Ishikawa (cell line): ENCODE data around the gene FGGY.

Experiments used
- CEBPB ChIP-seq: IDR thresholded peaks from 2 replicates; pipeline ENCODE4 v1.6.1; 2012
- CREB1 ChIP-seq: IDR thresholded peaks from 2 replicates; pipeline ENCODE4 v1.6.1; 2012; ENCODE audit warnings: low read depth
- EGR1 ChIP-seq: IDR thresholded peaks from 2 replicates; pipeline ENCODE4 v1.6.1; 2012
- EP300 ChIP-seq: IDR thresholded peaks from 2 replicates; pipeline ENCODE4 v1.6.1; 2012; ENCODE audit warnings: borderline replicate concordance
- FOXM1 ChIP-seq: IDR thresholded peaks from 2 replicates; pipeline ENCODE4 v1.6.1; 2012; ENCODE audit warnings: low read depth, borderline replicate concordance
- NFIC ChIP-seq: IDR thresholded peaks from 2 replicates; pipeline ENCODE4 v1.6.1; 2012
- RAD21 ChIP-seq: IDR thresholded peaks from 2 replicates; pipeline ENCODE4 v1.6.1; 2012; ENCODE audit warnings: low read depth
- REST ChIP-seq: IDR thresholded peaks from 2 replicates; pipeline ENCODE4 v1.6.1; 2012; ENCODE audit warnings: low read depth, mild to moderate bottlenecking
- TAF1 ChIP-seq: IDR thresholded peaks from 2 replicates; pipeline ENCODE4 v1.6.1; 2012; ENCODE audit warnings: low read depth, mild to moderate bottlenecking
- TCF12 ChIP-seq: IDR thresholded peaks from 2 replicates; pipeline ENCODE4 v1.6.1; 2012; ENCODE audit warnings: low read depth
- TEAD4 ChIP-seq: IDR thresholded peaks from 2 replicates; pipeline ENCODE4 v1.6.1; 2012
- YY1 ChIP-seq: IDR thresholded peaks from 2 replicates; pipeline ENCODE4 v1.6.1; 2012; ENCODE audit warnings: low read depth
- ZBTB7A ChIP-seq: IDR thresholded peaks from 2 replicates; pipeline ENCODE4 v1.6.1; 2012; ENCODE audit warnings: low read depth
- TF ChIP-seq, protein P1 (sequence below): IDR thresholded peaks from 2 replicates; pipeline ENCODE4 v1.6.1; 2012
- TF ChIP-seq, protein P2 (sequence below): IDR thresholded peaks from 2 replicates; pipeline ENCODE4 v1.6.1; 2012

FGGY gene

GRCh38 chr1:59302871-59303270 lies 6.0 kb downstream of the FGGY start:
- TF ChIP-seq RAD21 = no peak
- no peak for TF ChIP-seq ZBTB7A
- TF ChIP-seq CEBPB = no peak
- TF ChIP-seq CREB1 = no peak
- TF ChIP-seq EP300 = no peak
- TF ChIP-seq TAF1 = no peak
- TF ChIP-seq REST = no peak
- TF ChIP-seq, protein P1, sequence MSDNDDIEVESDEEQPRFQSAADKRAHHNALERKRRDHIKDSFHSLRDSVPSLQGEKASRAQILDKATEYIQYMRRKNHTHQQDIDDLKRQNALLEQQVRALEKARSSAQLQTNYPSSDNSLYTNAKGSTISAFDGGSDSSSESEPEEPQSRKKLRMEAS = no peak
- no peak for TF ChIP-seq NFIC
- TF ChIP-seq TCF12 = no peak
- TF ChIP-seq TEAD4 = no peak
- TF ChIP-seq FOXM1 = no peak
- no peak for TF ChIP-seq YY1
- TF ChIP-seq, protein P2, sequence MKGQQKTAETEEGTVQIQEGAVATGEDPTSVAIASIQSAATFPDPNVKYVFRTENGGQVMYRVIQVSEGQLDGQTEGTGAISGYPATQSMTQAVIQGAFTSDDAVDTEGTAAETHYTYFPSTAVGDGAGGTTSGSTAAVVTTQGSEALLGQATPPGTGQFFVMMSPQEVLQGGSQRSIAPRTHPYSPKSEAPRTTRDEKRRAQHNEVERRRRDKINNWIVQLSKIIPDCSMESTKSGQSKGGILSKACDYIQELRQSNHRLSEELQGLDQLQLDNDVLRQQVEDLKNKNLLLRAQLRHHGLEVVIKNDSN = no peak
- no peak for TF ChIP-seq EGR1

- TF ChIP-seq EGR1 (no peak), TAF1 (no peak), YY1 (no peak), CEBPB (no peak), REST (no peak), RAD21 (no peak), EP300 (no peak), FOXM1 (no peak), CREB1 (no peak), TCF12 (no peak), NFIC (no peak), ZBTB7A (no peak), TEAD4 (no peak)
- TF ChIP-seq, protein P2 = no peak
- TF ChIP-seq, protein P1 = no peak
Observed at GRCh38 chr1:59305188-59305587, 8.3 kb downstream of the FGGY start.

DNA sequence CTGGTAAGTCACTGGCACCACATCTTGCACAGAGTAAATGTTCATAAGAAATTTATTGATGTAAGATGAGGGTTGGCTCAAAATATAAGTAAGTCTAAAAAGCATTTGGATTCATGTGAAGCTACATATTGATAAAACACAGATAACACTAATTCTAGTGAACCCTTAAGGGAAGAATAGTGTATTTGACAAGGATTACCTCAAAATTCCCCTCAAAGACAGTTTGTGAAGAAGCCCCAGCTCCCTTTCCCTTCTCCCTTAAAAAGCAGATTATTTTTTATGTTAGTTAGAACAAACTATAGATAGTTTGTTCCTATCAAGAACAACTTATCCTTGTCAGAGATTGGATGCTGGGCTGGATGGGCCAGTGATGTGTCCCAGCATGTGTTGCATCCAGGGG lies 10.7 kb downstream of the FGGY start:
- TF ChIP-seq TAF1 (no peak), EGR1 (no peak), RAD21 (no peak), CREB1 (no peak), ZBTB7A (no peak), NFIC (no peak), FOXM1 (no peak), TEAD4 (no peak), TCF12 (no peak), REST (no peak), YY1 (no peak), CEBPB (no peak), EP300 (no peak)
- TF ChIP-seq, protein P2 = no peak
- TF ChIP-seq, protein P1 = no peak

DNA sequence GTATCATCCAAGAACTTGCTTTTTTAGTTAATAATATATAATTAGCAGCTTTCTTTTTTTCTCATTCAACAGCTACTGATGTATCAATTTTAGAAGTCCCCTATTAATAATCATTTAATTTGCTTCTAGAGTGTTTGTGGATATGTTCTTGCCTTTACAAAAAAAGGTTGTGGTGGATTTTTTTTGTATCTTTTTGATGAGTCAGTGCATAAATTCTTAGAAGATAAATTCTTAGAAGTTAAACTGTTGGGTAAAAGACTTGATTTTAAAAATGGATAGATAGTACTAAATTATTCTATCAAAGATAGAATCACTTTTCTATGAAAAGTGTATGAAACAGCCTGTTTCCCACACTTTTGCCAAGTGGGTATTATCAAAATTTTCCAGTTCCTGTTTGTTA lies 11.9 kb downstream of the FGGY start:
- TF ChIP-seq EP300 (no peak), TAF1 (no peak), FOXM1 (no peak), EGR1 (no peak), CREB1 (no peak), TEAD4 (no peak), NFIC (no peak), RAD21 (no peak), YY1 (no peak), ZBTB7A (no peak), REST (no peak), CEBPB (no peak), TCF12 (no peak)
- TF ChIP-seq, protein P1 = no peak
- TF ChIP-seq, protein P2 = no peak
